HG03342 (cell line): ENCODE data around the gene AP1S1.

ENCODE experiments used
- ATAC-seq: cut with Tn5 transposase; IDR thresholded peaks from one replicate; pipeline ENCODE4 v1.9.1; 2021; ENCODE audit warnings: mild to moderate bottlenecking, moderate library complexity; ENCODE audit not compliant: unreplicated experiment

The AP1S1 gene

DNA sequence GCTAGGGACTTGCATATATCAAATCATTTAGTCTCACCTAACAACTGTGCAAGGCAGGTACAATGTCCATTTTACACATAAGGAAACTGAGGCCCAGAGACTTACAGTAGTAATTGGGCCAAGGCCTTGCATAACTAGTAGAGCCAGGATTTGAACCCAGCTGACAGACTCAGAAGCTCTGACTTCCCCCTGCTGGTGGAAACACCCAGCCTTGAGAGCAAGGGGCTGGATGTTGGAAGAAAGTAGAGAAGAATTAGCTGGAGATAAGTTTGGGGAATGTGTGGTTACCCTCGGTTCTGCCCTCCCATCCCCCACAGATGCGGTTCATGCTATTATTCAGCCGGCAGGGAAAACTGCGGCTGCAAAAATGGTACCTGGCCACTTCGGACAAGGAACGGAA lies 2.0 kb downstream of the AP1S1 start:
- no peak for ATAC-seq

GRCh38 chr7:101156866-101157589 lies 2.8 kb downstream of the AP1S1 start:
- ATAC-seq: no peak

GRCh38 chr7:101159696-101160674 lies 5.7 kb downstream of the AP1S1 start:
- ATAC-seq: no peak

DNA sequence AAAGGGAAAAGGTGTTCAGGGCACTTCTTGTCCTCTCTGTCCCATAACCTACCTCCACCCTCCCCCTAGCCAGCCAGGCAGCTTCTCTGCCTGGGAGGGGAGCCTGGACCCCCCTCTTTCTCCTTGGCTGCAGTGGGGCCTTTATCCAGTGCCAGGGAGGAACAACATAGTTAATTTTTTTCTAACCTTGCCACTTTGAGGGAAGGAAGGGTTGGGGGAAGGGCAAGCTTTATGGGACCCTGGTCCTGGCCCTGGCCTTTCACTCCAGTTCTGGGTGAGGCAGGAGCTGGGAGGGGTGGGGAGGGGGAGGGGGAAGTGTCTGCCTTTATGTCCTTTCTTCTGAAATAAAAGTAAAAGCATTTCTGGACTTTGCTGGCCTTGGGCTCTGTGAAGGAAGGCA lies 6.6 kb downstream of the AP1S1 start:
- ATAC-seq: no peak

GRCh38 chr7:101161692-101162471 lies 7.6 kb downstream of the AP1S1 start:
- ATAC-seq: no peak

DNA sequence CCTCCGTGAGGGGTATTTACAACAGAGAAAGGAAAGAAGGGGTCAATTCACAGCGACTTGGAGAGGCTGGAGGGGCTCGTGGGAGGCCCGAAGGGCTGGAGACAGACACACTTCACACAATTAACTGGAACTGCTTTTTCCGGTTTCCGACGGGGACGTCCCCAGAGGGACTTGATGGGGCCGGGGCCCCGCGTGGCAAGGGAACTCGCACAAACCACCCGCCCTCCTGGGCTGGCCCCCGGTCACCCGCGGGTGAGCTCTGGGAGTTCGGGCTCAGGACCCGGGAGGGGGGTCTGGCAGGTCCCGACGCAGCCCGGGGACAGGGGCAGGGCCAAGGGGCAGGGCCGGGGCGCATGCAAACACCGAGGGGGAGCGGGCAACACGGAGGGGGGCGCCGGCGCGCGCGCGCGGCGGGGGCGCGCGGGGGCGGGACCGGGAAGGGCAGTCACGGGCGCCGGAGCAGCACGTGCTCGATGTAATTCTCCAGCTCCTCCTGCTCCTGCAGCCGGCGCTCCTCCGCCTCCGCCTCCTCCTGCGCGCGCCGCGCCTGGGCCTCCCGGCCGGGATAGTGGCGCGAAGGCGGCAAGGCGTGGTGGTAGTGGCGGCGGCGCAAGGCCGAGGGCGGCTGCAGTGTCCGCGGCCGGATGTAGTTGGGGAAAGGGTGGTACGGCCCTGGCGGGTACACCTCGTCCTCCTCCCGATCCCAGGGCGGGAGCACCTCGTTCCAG lies 8.4 kb downstream of the AP1S1 start:
- no peak for ATAC-seq

DNA sequence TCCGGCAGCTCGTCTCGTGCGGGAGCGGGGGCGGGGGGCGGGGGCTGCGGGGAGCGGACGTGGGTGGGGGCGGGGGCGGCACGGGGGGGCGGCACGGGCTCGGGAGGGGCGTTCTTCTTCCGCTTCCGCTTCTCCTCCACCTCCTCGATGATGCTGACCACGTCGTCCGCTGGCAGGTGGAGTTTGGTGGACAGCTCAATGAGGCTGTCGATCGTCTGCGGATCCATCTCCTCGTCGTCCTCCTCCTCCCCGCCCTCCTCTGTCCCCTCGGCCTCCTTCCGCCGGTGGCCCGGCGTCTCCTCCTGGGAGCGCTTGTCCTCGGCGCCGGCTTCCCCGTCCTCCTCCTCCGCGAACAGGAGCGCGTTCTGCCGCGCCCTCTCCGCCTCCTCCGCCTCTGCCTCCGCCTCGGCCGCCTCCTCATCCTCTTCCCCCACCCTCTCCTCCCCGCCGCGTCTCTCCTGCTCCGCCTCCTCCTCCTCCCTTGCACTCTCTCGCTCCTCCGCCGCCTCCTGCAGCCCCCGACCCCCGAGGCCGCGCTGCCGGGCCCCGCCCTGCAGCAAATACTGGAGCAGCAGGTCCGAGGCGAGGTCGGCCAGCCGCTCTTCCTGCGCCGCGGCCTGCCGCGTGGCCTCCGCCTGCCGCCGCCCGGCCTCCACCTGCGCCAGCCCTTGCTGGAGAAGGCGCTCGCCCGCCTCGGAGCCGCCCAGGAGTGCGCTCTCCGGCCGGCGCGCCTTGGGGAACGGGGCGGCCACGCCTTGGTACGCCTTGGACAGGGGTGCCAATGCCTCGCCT lies 9.2 kb downstream of the AP1S1 start:
- no peak for ATAC-seq

GRCh38 chr7:101164071-101164840 lies 10.0 kb downstream of the AP1S1 start:
- ATAC-seq: no peak

GRCh38 chr7:101165075-101165957 lies 11.0 kb downstream of the AP1S1 start, which contains the start of gene VGF:
Gene VGF, minus strand, starts transcription at chr7:101165569. Its CDS starts 726 bp downstream, at chr7:101164843.
- peak; percentile 64 for ATAC-seq

DNA sequence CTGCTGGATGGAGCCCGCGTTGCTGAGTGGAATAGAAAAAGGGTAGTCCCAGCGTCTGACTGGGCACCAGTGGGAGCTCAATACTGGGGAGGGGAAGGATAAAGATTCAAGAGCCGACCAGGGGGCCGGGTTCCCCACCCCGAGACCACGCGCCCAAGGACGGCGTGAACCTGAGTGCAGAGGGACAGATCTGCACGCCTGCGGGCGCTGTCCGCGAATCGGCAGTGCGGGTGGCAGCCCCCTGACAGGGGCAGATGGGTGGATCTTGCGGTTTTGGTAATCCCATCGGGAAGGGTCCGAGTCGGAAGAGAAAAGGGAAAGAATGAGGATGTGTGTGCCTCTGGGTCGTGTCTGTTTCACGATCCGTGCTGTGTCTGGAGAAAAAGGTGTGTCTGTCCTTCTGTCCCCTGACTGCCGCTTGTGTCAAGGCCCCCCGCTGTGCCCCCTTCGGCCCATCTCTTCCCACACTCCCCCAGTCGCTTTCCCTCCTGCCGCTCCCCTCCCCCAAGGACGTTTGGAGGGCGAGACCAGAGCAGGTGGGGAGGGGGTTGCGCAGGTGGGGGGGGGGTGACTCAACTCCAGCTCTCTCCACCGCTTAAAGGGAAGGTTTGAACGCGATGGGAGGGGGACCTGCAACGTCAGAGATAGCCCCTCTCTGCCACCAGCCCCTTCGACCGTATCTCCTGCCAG lies 11.8 kb downstream of the AP1S1 start:
- ATAC-seq: no peak

GRCh38 chr7:101166648-101166908 lies 12.3 kb downstream of the AP1S1 start:
- ATAC-seq: no peak

DNA sequence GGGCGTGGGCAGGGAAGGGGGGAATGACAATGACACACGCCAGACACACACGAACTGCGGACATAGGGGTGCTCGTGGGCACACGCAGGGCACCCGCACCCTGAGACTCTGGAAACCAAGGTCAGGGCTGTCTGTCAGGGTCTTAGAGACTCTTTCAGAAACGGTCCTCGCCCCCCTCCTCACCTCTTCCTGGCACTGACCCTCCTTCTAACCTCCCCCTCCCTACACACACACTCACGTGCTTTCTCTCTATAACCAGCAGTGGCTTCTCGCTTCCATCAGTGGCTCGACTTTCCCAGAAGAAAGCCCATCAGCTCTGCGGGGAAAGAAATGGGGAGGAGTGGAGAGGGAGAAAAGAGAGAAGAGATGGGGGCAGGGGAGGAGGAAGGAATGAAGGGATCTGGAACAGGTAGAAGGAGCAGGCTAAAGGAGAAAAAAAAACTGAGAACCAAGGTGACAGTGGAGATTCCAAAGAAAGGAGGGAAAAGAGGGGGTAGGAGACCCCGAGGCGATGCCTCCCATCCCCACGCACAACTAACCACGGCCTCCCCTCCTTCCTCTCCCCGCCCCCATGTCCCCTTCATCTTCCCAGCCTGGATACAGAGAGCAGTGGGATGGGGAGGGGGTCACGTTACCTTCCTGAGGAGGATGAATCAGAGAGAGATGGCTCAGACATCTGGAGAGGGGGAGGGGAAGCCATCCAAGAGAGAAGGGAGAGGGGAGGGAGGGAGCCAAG lies 12.8 kb downstream of the AP1S1 start:
- ATAC-seq: no peak

DNA sequence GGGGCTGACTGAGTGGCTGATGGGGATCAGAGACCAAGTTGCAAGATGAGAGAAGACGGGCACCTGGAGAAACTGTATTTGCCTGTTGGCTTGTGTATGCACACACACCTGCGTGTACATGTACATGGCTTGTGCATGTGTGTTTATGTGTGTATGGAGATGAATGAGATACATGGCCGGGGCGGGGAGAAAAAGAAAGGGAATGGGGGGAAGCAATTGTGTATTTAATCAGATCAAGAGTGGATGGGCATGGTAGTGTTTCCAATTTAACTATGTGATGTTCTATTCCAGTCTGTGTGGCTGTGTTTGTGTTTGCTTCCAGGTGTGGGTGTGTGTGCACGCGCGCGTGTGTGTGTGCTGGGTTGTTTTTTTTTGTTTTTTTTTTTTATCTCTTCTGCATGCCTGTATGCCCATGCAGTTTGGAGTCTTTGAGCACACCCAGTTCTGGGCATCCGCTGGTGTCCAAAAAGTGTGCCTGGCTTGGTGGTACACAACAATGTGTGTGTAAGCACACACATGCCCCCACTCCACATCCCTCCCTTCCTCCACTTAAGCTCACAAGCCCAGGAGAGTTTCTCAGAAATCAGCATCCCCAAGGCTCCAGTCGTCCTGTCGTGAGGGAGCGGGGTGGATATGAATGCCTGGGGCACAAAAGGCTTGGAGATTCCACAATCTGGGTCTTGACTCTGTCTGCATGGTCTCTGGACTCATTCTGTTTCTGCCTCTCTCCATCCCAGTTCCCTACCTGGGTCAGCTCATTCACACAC lies 13.6 kb downstream of the AP1S1 start:
- ATAC-seq: no peak

GRCh38 chr7:101168412-101169049 lies 14.3 kb downstream of the AP1S1 start:
- no peak for ATAC-seq

DNA sequence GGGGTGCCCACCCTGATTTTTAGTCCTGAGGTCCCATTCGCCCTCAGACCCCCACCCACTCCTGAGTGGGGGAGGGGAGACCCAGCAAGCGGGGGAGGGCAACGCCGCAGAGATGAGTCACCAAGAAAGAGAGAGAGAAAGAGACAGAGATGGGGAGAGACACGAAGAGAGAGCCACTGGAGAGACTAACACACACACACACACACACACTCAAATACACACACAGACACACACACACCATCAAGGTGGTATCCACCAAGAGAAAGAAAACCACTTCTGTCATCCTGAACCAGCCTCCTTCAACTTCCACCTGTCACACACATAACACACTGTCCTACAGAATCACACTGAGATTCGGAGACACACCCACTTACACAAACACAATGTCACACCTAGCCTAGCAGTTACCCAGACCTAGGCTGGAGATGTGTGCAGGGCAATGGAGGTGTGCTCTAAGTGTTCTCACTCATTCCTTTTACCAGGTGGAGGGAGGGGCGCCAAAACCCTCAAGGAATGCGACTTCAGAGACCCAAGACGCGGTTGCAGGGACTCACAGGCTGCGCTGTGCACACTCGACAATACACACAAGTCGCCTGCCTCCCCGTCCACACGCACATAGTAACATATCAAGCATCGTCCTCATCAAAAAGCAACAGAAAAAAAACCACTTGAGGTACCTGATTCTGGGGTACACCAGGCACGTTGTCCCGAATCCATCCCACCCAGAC lies 15.0 kb downstream of the AP1S1 start:
- ATAC-seq: no peak
